Measurements from ENCODE around the gene NTN5.

Gene NTN5

DNA sequence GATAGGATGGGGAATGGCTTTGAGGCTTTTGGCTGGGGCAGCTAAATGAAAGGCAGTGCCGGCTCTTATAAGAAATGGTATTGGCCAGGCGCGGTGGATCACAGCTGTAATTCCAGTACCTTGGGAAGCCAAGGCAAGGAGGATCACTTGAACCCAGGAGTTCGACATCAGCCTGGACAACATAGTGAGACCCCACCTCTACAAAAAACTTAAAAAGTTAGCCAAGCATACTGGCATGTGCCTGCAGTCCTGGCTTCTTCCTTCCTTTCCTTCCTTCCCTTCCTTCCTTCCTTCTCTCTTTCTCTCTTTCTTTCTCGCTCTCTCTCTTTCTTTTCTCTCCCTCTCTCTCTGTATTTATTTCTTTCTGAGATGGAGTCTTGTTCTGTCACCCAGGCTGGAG lies 30.0 kb downstream of the NTN5 start:
- in situ Hi-C loops (cut with HindIII; ENCODE audit: low pct_unique_long_range_greater_than_20kb, low sequenced_read_pairs), result no loop called here
- no peak for TF ChIP-seq JUND (IDR thresholded peaks at IDR 0.05; ENCODE audit: low read depth)
- DNase-seq (ENCODE audit: low read depth in 1 of 2, low spot score in 1 of 2), result no peak

- no peak for TF ChIP-seq JUND (IDR thresholded peaks at IDR 0.05; ENCODE audit: low read depth)
- in situ Hi-C loops (cut with HindIII; ENCODE audit: low pct_unique_long_range_greater_than_20kb, low sequenced_read_pairs), result no loop called here
- no peak for DNase-seq (ENCODE audit: low read depth in 1 of 2, low spot score in 1 of 2)
These were observed 31.0 kb downstream of the NTN5 start for GRCh38 chr19:48641850-48642249.

- TF ChIP-seq JUND (IDR thresholded peaks at IDR 0.05; ENCODE audit: low read depth), result no peak
- DNase-seq (ENCODE audit: low read depth in 1 of 2, low spot score in 1 of 2), result no peak
- in situ Hi-C loops (cut with HindIII; ENCODE audit: low pct_unique_long_range_greater_than_20kb, low sequenced_read_pairs), result no loop called here
These were observed 33.1 kb downstream of the NTN5 start for GRCh38 chr19:48639483-48640375.

GRCh38 chr19:48638831-48639381 lies 33.9 kb downstream of the NTN5 start:
- in situ Hi-C loops (cut with HindIII; ENCODE audit: low pct_unique_long_range_greater_than_20kb, low sequenced_read_pairs), result no loop called here
- no peak for TF ChIP-seq JUND (IDR thresholded peaks at IDR 0.05; ENCODE audit: low read depth)

GRCh38 chr19:48637948-48638830 lies 34.6 kb downstream of the NTN5 start:
- in situ Hi-C loops (cut with HindIII; ENCODE audit: low pct_unique_long_range_greater_than_20kb, low sequenced_read_pairs), result no loop called here
- TF ChIP-seq JUND (IDR thresholded peaks at IDR 0.05; ENCODE audit: low read depth), result no peak
- peak; percentile 63 to 96 for DNase-seq (ENCODE audit: low read depth in 1 of 2, low spot score in 1 of 2)

More at GRCh38 chr19:48638831-48639381, 33.9 kb downstream of the NTN5 start:
- DNase-seq (ENCODE audit: low read depth in 1 of 2, low spot score in 1 of 2), result peak in 1 of 2 experiments; percentile 51

DNA sequence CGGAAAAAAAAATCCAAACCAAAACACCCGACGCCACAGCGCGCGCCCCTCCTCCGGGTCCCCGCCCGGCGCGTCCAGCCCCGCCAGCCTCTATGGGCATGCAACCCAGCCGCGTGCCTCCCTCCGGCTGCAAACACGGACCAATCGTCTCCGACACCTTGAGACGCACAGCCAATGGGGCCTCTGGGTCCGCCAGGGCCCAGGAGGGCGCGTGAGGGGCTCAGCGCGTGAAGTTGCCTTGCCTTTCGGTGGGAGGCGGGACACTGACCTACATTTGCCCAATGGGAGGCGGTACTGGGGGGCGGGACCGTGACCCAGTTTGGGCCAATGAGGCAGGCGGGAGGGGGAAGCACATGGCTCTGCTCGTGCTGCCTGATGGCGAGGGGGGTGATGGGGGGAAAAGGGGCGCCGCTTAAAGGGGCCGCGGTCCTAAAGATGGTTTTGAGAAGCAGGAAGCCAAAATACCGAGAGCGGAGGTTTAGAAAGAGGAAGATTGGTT lies 35.3 kb downstream of the NTN5 start:
- in situ Hi-C loops (cut with HindIII; ENCODE audit: low pct_unique_long_range_greater_than_20kb, low sequenced_read_pairs), result no loop called here
- TF ChIP-seq JUND (IDR thresholded peaks at IDR 0.05; ENCODE audit: low read depth), result no peak
- DNase-seq (ENCODE audit: low read depth in 1 of 2, low spot score in 1 of 2), result peak; percentile 94 to 99

DNA sequence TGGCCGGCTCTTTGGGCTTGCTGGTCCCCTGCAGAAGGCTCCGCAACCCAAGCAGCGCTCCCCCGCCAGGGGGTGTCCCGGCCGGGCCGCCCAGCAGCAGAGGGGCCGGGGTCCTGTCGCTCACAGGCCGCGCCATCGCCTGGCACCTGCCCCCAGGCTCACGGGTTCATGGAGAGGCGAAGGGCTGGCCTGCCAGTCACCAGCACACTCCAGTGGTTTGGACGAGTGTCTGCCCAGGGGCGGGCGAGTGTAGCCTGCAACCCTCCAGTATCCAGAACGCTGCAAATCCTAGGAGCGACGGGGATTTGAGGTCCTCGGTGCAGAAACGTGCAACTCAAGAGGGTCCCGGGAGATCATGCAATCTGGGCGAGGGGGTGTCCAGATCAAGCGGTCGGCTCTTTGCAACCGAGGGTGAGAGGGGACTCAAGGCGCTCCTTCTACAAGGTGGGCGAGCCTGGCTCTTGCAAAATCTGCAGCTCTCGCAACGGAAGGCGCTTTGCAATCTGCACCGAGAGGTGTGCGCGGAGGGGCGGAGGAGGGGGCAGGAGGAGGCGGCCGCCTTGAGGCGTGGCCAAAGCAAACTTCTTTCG lies 35.9 kb downstream of the NTN5 start, which contains the start of gene DBP:
Gene DBP (minus strand): TSS at position 521 of the 590 bp plus-strand sequence. CDS start 385 bp downstream, at position 136.
- in situ Hi-C loops (cut with HindIII; ENCODE audit: low pct_unique_long_range_greater_than_20kb, low sequenced_read_pairs), result no loop called here
- DNase-seq (ENCODE audit: low read depth in 1 of 2, low spot score in 1 of 2), result peak in 1 of 2 experiments; percentile 63
- no peak for TF ChIP-seq JUND (IDR thresholded peaks at IDR 0.05; ENCODE audit: low read depth)

GRCh38 chr19:48635966-48636858 lies 36.6 kb downstream of the NTN5 start:
- in situ Hi-C loops (cut with HindIII; ENCODE audit: low pct_unique_long_range_greater_than_20kb, low sequenced_read_pairs), result no loop called here
- DNase-seq (ENCODE audit: low read depth in 1 of 2, low spot score in 1 of 2), result no peak
- TF ChIP-seq JUND (IDR thresholded peaks at IDR 0.05; ENCODE audit: low read depth), result no peak

- in situ Hi-C loops (cut with HindIII; ENCODE audit: low pct_unique_long_range_greater_than_20kb, low sequenced_read_pairs), result no loop called here
- no peak for TF ChIP-seq JUND (IDR thresholded peaks at IDR 0.05; ENCODE audit: low read depth)
- DNase-seq (ENCODE audit: low read depth in 1 of 2, low spot score in 1 of 2), result peak; percentile 61 to 80
These were observed 37.4 kb downstream of the NTN5 start for GRCh38 chr19:48635263-48635965.

DNA sequence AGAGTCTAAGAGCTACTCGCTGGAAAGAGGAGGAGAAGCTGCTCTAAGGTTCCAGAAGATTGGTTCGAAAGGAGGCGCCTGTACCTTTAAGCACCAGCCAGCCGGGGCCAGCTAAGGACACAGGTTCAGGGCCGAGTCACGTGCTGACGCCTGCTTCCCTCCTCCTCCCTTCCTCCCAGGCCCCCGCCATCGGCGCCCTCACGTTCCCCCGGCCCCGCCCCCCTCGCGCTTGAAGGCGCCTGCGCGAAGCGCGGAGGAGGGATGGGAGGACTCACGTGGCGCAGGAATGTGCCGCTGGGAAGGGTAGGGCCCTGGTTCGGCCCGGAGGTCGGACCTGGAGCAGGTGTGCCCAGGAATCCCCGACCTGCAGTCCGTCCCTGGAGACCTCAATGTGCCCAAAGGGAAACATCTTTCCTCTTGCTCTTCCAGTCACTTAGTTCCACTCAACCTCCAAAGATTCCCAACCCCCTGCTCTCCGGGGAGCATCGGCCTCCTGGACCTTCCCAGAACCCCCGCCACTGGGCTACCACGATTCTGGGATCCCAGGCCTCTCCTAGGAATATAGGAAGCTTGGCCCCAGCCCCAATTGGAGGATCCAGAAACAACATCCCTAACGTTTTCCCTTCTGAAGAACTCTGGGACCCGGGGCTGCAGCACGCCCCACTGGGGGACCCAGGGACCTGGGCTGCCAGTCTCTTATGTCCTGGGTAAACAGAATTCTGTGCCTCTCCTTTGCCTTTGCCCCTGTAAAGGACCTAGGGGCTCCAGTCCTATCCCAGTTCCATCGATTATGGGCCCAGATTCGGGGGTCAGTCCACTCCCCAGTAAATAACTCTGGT lies 38.2 kb downstream of the NTN5 start:
- in situ Hi-C loops (cut with HindIII; ENCODE audit: low pct_unique_long_range_greater_than_20kb, low sequenced_read_pairs), result no loop called here
- DNase-seq (ENCODE audit: low read depth in 1 of 2, low spot score in 1 of 2), result peak; percentile 72 to 97
- no peak for TF ChIP-seq JUND (IDR thresholded peaks at IDR 0.05; ENCODE audit: low read depth)

Measured in T47D (cell line).